ENCODE measurements around the gene SLC6A4.

The SLC6A4 gene

DNA sequence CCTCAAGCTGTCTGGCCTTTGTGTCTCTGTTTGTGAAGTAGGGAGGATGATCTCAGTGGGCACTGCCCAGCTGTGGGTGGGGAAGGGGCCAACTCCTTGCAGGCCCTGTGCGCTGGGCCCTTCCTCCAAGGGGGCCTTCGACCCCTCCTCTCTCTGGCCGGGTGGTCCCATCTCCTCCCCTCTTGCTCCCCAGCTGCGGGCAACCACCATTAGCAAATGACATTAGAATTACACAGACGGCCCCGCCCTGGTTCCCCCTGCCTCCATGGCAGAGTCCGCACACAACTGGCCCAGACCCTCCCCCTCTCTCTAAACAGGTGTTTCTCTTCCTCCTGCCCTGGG is 2.5 kb upstream of the SLC6A4 start:
- no peaks in the 10 kb centered on the region for H3K4me1 ChIP-seq (ENCODE audit: control insufficient read depth, low read depth, low read length)
- no peak for DNase-seq
- no peak overlapping the region for H2BK120ac ChIP-seq (ENCODE audit: low read depth, low read length)
- H3K4ac ChIP-seq (ENCODE audit: low read depth, low read length): no peak overlapping the region
- no peak overlapping the region for H3K9ac ChIP-seq (ENCODE audit: low read length)
- no peak overlapping the region for H3K56ac ChIP-seq (ENCODE audit: low read length)
- no peak overlapping the region for H3K18ac ChIP-seq (ENCODE audit: low read length)
- no peak overlapping the region for H4K5ac ChIP-seq (ENCODE audit: low read length)
- no peak overlapping the region for H2BK15ac ChIP-seq (replicated peaks; ENCODE audit: low read depth)
- H3K27me3 ChIP-seq (ENCODE audit: insufficient read depth, low read length, poor library complexity): peaks cover 34% of the 10 kb centered on the region
- H4K8ac ChIP-seq (ENCODE audit: low read depth, low read length): no peak overlapping the region
- no peaks in the 10 kb centered on the region for H3K79me2 ChIP-seq (ENCODE audit: control insufficient read depth, insufficient read depth, low read length)
- H2BK5ac ChIP-seq (ENCODE audit: low read length): no peak overlapping the region
- H3K36me3 ChIP-seq (ENCODE audit: control insufficient read depth, insufficient read depth, low read length): no peaks in the 10 kb centered on the region
- no CpG with 5 or more reads among the region's 7 CpGs for WGBS (ENCODE audit: extremely low coverage, insufficient coverage, low lambda C conversion rate)
- no peak overlapping the region for H3K23ac ChIP-seq (ENCODE audit: low read length)
- no peaks in the 10 kb centered on the region for H3K79me1 ChIP-seq (ENCODE audit: low read length)
- H3K4me2 ChIP-seq (ENCODE audit: low read length): peak overlapping the region; percentile 14
- no peak overlapping the region for H3K4me3 ChIP-seq (ENCODE audit: low read length)
- no peak overlapping the region for H3K27ac ChIP-seq (ENCODE audit: low read depth, low read length)
- no peak overlapping the region for H2AK5ac ChIP-seq (ENCODE audit: low read length)

DNA sequence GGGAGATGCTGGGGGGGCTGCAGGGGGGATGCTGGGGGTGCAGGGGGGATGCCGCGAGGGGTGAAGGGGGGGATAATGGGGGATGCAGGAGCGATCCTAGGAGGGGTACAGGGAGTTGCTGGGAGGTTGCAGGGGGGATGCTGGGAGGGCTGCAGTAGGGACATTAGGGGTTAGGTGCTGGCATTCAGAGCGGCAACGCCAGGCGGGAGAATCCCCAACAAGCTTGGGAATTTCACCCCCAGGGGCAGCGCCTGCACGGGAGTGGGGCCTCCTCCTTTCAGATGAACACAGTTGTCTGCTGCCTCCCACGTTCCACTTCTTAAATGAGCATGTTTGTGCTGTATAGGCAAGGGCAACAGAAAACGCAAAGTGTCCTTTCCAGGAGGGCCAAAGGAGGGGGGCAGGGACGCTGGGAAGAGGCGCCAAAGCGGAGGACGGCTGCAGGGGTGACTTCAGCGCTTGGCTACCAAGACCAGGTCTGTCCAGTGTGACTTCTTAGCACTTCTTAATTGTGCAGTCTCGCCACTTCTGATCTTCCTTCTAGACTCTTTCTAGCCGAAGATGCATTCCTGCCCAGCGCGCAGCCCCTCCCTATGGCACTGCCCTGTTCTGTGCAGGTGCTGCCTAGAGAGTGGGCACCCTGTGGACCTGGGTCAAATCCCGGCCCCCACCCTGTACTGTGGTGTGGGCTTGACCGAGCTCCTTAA is 2.0 kb upstream of the SLC6A4 start:
- Histone ChIP-seq H3K23ac (ENCODE audit: low read length) (no peak overlapping the region), H2AK5ac (ENCODE audit: low read length) (no peak overlapping the region), H2BK5ac (ENCODE audit: low read length) (no peak overlapping the region), H3K4me2 (ENCODE audit: low read length) (no peak overlapping the region), H3K4me1 (ENCODE audit: control insufficient read depth, low read depth, low read length) (no peaks in the 10 kb centered on the region), H3K56ac (ENCODE audit: low read length) (no peak overlapping the region), H3K4ac (ENCODE audit: low read depth, low read length) (no peak overlapping the region), H3K79me2 (ENCODE audit: control insufficient read depth, insufficient read depth, low read length) (no peaks in the 10 kb centered on the region), H3K79me1 (ENCODE audit: low read length) (no peaks in the 10 kb centered on the region), H3K36me3 (ENCODE audit: control insufficient read depth, insufficient read depth, low read length) (no peaks in the 10 kb centered on the region), H3K27ac (ENCODE audit: low read depth, low read length) (no peak overlapping the region), H4K8ac (ENCODE audit: low read depth, low read length) (no peak overlapping the region), H2BK15ac (replicated peaks; ENCODE audit: low read depth) (no peak overlapping the region), H4K5ac (ENCODE audit: low read length) (no peak overlapping the region), H3K27me3 (ENCODE audit: insufficient read depth, low read length, poor library complexity) (peaks cover 34% of the 10 kb centered on the region), H2BK120ac (ENCODE audit: low read depth, low read length) (no peak overlapping the region), H3K4me3 (ENCODE audit: low read length) (no peak overlapping the region), H3K9ac (ENCODE audit: low read length) (no peak overlapping the region), H3K18ac (ENCODE audit: low read length) (no peak overlapping the region)
- no peak for DNase-seq
- no CpG with 5 or more reads among the region's 21 CpGs for WGBS (ENCODE audit: extremely low coverage, insufficient coverage, low lambda C conversion rate)

DNA sequence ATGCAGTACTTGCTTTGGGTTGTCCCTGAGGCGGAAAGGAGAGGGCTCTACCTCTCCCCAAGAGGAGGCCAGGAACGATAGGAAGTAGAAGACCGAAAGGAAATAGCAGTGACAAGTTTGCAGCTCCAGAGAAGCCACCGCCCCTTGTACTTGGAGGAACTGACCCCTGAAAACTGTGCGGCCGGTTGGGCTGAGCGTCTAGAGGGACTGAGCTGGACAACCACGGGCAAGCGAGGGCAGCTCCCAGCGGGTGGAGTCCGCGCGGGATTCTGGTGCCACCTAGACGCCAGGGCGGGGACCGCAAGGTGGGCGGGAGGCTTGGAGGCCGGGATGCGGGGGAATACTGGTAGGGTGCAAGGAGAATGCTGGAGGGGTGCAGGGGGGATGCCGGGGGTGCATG is 1.3 kb upstream of the SLC6A4 start:
- H3K27me3 ChIP-seq (ENCODE audit: insufficient read depth, low read length, poor library complexity): peaks cover 34% of the 10 kb centered on the region
- no peak overlapping the region for H3K9ac ChIP-seq (ENCODE audit: low read length)
- no peaks in the 10 kb centered on the region for H3K79me2 ChIP-seq (ENCODE audit: control insufficient read depth, insufficient read depth, low read length)
- no peak overlapping the region for H2BK120ac ChIP-seq (ENCODE audit: low read depth, low read length)
- no peak overlapping the region for H3K56ac ChIP-seq (ENCODE audit: low read length)
- no peak overlapping the region for H4K5ac ChIP-seq (ENCODE audit: low read length)
- H3K18ac ChIP-seq (ENCODE audit: low read length): no peak overlapping the region
- no peak overlapping the region for H3K23ac ChIP-seq (ENCODE audit: low read length)
- H3K4me2 ChIP-seq (ENCODE audit: low read length): no peak overlapping the region
- no peaks in the 10 kb centered on the region for H3K4me1 ChIP-seq (ENCODE audit: control insufficient read depth, low read depth, low read length)
- H3K36me3 ChIP-seq (ENCODE audit: control insufficient read depth, insufficient read depth, low read length): no peaks in the 10 kb centered on the region
- H3K4ac ChIP-seq (ENCODE audit: low read depth, low read length): no peak overlapping the region
- no CpG with 5 or more reads among the region's 20 CpGs for WGBS (ENCODE audit: extremely low coverage, insufficient coverage, low lambda C conversion rate)
- no peak overlapping the region for H2BK15ac ChIP-seq (replicated peaks; ENCODE audit: low read depth)
- no peak overlapping the region for H3K27ac ChIP-seq (ENCODE audit: low read depth, low read length)
- H3K4me3 ChIP-seq (ENCODE audit: low read length): no peak overlapping the region
- DNase-seq: peak; percentile 59
- no peak overlapping the region for H4K8ac ChIP-seq (ENCODE audit: low read depth, low read length)
- H2BK5ac ChIP-seq (ENCODE audit: low read length): no peak overlapping the region
- H3K79me1 ChIP-seq (ENCODE audit: low read length): no peaks in the 10 kb centered on the region
- no peak overlapping the region for H2AK5ac ChIP-seq (ENCODE audit: low read length)

DNA sequence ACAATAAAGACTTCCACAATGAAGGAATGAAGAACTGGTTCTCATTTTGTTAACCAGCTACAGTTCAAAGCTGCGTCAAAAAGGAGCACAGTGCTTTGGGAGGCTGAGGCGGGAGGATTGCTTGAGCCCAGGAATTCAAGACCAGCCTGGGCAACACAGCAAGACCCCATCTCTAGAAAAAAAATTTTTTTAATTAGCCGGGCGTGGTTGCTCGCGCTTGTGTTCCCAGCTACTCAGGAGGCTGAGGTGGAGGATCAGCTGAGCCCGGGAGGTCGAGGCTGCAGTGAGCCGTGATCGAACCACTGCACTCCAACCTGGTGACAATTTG is 764 bp upstream of the SLC6A4 start:
- Histone ChIP-seq H3K56ac (ENCODE audit: low read length) (no peak overlapping the region), H2BK5ac (ENCODE audit: low read length) (no peak overlapping the region), H3K27me3 (ENCODE audit: insufficient read depth, low read length, poor library complexity) (peaks cover 34% of the 10 kb centered on the region), H3K4me2 (ENCODE audit: low read length) (no peak overlapping the region), H4K8ac (ENCODE audit: low read depth, low read length) (no peak overlapping the region), H3K23ac (ENCODE audit: low read length) (no peak overlapping the region), H3K4me1 (ENCODE audit: control insufficient read depth, low read depth, low read length) (no peaks in the 10 kb centered on the region), H3K36me3 (ENCODE audit: control insufficient read depth, insufficient read depth, low read length) (no peaks in the 10 kb centered on the region), H2AK5ac (ENCODE audit: low read length) (no peak overlapping the region), H2BK120ac (ENCODE audit: low read depth, low read length) (no peak overlapping the region), H3K79me2 (ENCODE audit: control insufficient read depth, insufficient read depth, low read length) (no peaks in the 10 kb centered on the region), H3K9ac (ENCODE audit: low read length) (no peak overlapping the region), H3K79me1 (ENCODE audit: low read length) (no peaks in the 10 kb centered on the region), H4K5ac (ENCODE audit: low read length) (no peak overlapping the region), H2BK15ac (replicated peaks; ENCODE audit: low read depth) (no peak overlapping the region), H3K4me3 (ENCODE audit: low read length) (no peak overlapping the region), H3K4ac (ENCODE audit: low read depth, low read length) (no peak overlapping the region), H3K27ac (ENCODE audit: low read depth, low read length) (no peak overlapping the region), H3K18ac (ENCODE audit: low read length) (no peak overlapping the region)
- WGBS (ENCODE audit: extremely low coverage, insufficient coverage, low lambda C conversion rate): no CpG with 5 or more reads among the region's 10 CpGs
- DNase-seq: no peak

DNA sequence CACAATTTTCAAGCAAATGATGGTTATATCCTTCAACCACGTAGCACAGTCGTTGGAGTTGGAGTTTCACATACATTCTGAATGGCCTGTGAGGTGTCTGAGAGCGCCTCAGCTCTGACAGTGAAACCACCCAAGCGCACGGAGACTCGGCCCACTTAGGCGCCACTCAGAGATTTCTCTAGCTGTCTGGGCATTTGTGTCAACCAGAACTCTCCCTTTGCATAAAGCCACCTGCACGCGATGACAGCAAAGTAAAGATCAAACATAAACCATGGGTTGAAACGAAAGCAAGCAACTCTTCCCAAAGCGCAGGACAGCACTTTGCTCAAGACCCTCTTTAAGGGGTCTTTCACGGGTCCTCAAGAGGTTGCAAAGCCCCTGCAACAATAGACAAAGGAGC is 533 bp downstream of the SLC6A4 start:
- Histone ChIP-seq H3K36me3 (ENCODE audit: control insufficient read depth, insufficient read depth, low read length) (no peaks in the 10 kb centered on the region), H3K9ac (ENCODE audit: low read length) (no peak overlapping the region), H3K56ac (ENCODE audit: low read length) (no peak overlapping the region), H2BK5ac (ENCODE audit: low read length) (no peak overlapping the region), H3K4ac (ENCODE audit: low read depth, low read length) (no peak overlapping the region), H3K27me3 (ENCODE audit: insufficient read depth, low read length, poor library complexity) (peaks cover 34% of the 10 kb centered on the region), H4K5ac (ENCODE audit: low read length) (no peak overlapping the region), H3K4me2 (ENCODE audit: low read length) (no peak overlapping the region), H4K8ac (ENCODE audit: low read depth, low read length) (no peak overlapping the region), H2BK120ac (ENCODE audit: low read depth, low read length) (no peak overlapping the region), H3K18ac (ENCODE audit: low read length) (no peak overlapping the region), H3K4me1 (ENCODE audit: control insufficient read depth, low read depth, low read length) (no peaks in the 10 kb centered on the region), H3K79me2 (ENCODE audit: control insufficient read depth, insufficient read depth, low read length) (no peaks in the 10 kb centered on the region), H3K4me3 (ENCODE audit: low read length) (no peak overlapping the region), H3K23ac (ENCODE audit: low read length) (no peak overlapping the region), H2BK15ac (replicated peaks; ENCODE audit: low read depth) (no peak overlapping the region), H2AK5ac (ENCODE audit: low read length) (no peak overlapping the region), H3K27ac (ENCODE audit: low read depth, low read length) (no peak overlapping the region), H3K79me1 (ENCODE audit: low read length) (no peaks in the 10 kb centered on the region)
- WGBS (ENCODE audit: extremely low coverage, insufficient coverage, low lambda C conversion rate): no CpG with 5 or more reads among the region's 12 CpGs
- DNase-seq: no peak

DNA sequence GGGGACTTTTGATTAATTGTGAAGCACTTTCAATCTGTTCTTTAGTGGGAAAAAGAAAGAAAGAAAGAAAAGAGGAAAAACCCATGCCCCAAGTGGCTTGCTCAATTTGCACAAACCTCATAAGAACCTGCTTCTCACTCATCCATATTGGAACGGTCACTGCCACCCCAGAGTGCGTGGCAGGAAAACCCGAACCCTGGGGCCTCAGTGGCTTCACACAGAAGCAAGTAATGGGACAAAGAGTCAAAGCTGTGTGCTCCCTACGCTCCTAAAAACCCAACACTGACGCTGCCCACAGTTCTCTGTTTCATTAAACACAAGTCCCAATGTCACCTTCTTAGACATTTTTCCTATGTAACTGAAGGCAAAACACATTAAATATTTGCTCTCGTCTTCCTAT is 1.2 kb downstream of the SLC6A4 start:
- no peaks in the 10 kb centered on the region for H3K36me3 ChIP-seq (ENCODE audit: control insufficient read depth, insufficient read depth, low read length)
- no peaks in the 10 kb centered on the region for H3K79me2 ChIP-seq (ENCODE audit: control insufficient read depth, insufficient read depth, low read length)
- no CpG with 5 or more reads among the region's 6 CpGs for WGBS (ENCODE audit: extremely low coverage, insufficient coverage, low lambda C conversion rate)
- no peak overlapping the region for H3K27ac ChIP-seq (ENCODE audit: low read depth, low read length)
- H4K8ac ChIP-seq (ENCODE audit: low read depth, low read length): no peak overlapping the region
- H3K23ac ChIP-seq (ENCODE audit: low read length): no peak overlapping the region
- H3K4ac ChIP-seq (ENCODE audit: low read depth, low read length): no peak overlapping the region
- H2BK120ac ChIP-seq (ENCODE audit: low read depth, low read length): no peak overlapping the region
- no peak overlapping the region for H2AK5ac ChIP-seq (ENCODE audit: low read length)
- no peak overlapping the region for H3K4me2 ChIP-seq (ENCODE audit: low read length)
- H3K56ac ChIP-seq (ENCODE audit: low read length): no peak overlapping the region
- H3K4me3 ChIP-seq (ENCODE audit: low read length): no peak overlapping the region
- H3K27me3 ChIP-seq (ENCODE audit: insufficient read depth, low read length, poor library complexity): peaks cover 34% of the 10 kb centered on the region
- H3K4me1 ChIP-seq (ENCODE audit: control insufficient read depth, low read depth, low read length): no peaks in the 10 kb centered on the region
- no peaks in the 10 kb centered on the region for H3K79me1 ChIP-seq (ENCODE audit: low read length)
- no peak for DNase-seq
- H4K5ac ChIP-seq (ENCODE audit: low read length): no peak overlapping the region
- no peak overlapping the region for H3K18ac ChIP-seq (ENCODE audit: low read length)
- no peak overlapping the region for H3K9ac ChIP-seq (ENCODE audit: low read length)
- no peak overlapping the region for H2BK15ac ChIP-seq (replicated peaks; ENCODE audit: low read depth)
- no peak overlapping the region for H2BK5ac ChIP-seq (ENCODE audit: low read length)

Data from mesendoderm (in vitro differentiated cells).